HepG2 (cell line): ENCODE measurements around the gene ALB. TPM values are rescaled to one million over a fixed set of nuclear protein-coding genes. Genes with fewer than 3 reads are reported as not detected.

Source experiments
- BRCA1 ChIP-seq: sonication (generic); formaldehyde crosslinking; IDR thresholded peaks from 2 replicates; pipeline ENCODE4 v1.4.0; 2020; ENCODE audit warnings: missing genetic modification reagents
- CCAR2 ChIP-seq: fragments of 200-400 bp; formaldehyde crosslinking; optimal IDR thresholded peaks from 2 replicates; pipeline ENCODE3; 2018; ENCODE audit warnings: low read depth, mild to moderate bottlenecking, low read length, moderate library complexity
- EP300 ChIP-seq, 3 experiments: sonication (generic) in 1 of 3; formaldehyde crosslinking in 1 of 3; IDR thresholded peaks; 2 replicates each; pipeline versions ENCODE4 v1.5.1 to v1.6.1; 2011 to 2020; ENCODE audit warnings: low read depth in 2 of 3, low read length in 2 of 3, borderline replicate concordance in 1 of 3, improper control_type of control experiment in 1 of 3, mild to moderate bottlenecking in 1 of 3, missing genetic modification reagents in 1 of 3, moderate library complexity in 1 of 3
- JARID2 ChIP-seq: sonication (generic); formaldehyde crosslinking; IDR thresholded peaks from 2 replicates; pipeline ENCODE4 v1.8.1; 2023; ENCODE audit warnings: missing genetic modification reagents, inconsistent platforms; ENCODE audit not compliant: insufficient replicate concordance
- MAFG ChIP-seq: sonication (generic); formaldehyde crosslinking; IDR thresholded peaks from 2 replicates; pipeline ENCODE4 v1.5.1; 2020; ENCODE audit warnings: mild to moderate bottlenecking, missing genetic modification reagents
- MAX ChIP-seq: IDR thresholded peaks from 2 replicates; pipeline ENCODE4 v1.6.1; 2012; ENCODE audit warnings: inconsistent platforms
- MLLT10 ChIP-seq: sonication (generic); formaldehyde crosslinking; IDR thresholded peaks from 2 replicates; pipeline ENCODE4 v1.4.0; 2020; ENCODE audit warnings: missing genetic modification reagents
- NCOA2 ChIP-seq: sonication (generic); formaldehyde crosslinking; IDR thresholded peaks from 2 replicates; pipeline ENCODE4 v1.8.0; 2022; ENCODE audit warnings: inconsistent platforms
- PHF8 ChIP-seq: sonication (generic); formaldehyde crosslinking; IDR thresholded peaks from 2 replicates; pipeline ENCODE4 v1.5.0; 2020; ENCODE audit warnings: missing genetic modification reagents
- PPARG ChIP-seq: conservative IDR thresholded peaks from 2 replicates; pipeline ENCODE4 v1.6.1; 2016; ENCODE audit warnings: missing biosample characterization, missing genetic modification reagents
- SALL1 ChIP-seq: sonication (generic); formaldehyde crosslinking; IDR thresholded peaks from 2 replicates; pipeline ENCODE4 v1.8.0; 2022; ENCODE audit warnings: mild to moderate bottlenecking, missing genetic modification reagents
- SMARCE1 ChIP-seq: fragments of 450-650 bp; IDR thresholded peaks from 2 replicates; pipeline ENCODE4 v1.6.1; 2017; ENCODE audit warnings: borderline replicate concordance
- SMYD3 ChIP-seq: sonication (generic); formaldehyde crosslinking; IDR thresholded peaks from 2 replicates; pipeline ENCODE4 v1.8.1; 2023; ENCODE audit warnings: mild to moderate bottlenecking, missing genetic modification reagents
- TP53 ChIP-seq: sonication (generic); formaldehyde crosslinking; conservative IDR thresholded peaks from 2 replicates; pipeline ENCODE4 v1.4.0; 2020; ENCODE audit warnings: missing genetic modification reagents
- TRAFD1 ChIP-seq: sonication (generic); formaldehyde crosslinking; IDR thresholded peaks from 2 replicates; pipeline ENCODE4 v1.5.1; 2020; ENCODE audit warnings: missing genetic modification reagents, mild to moderate bottlenecking, borderline replicate concordance
- YEATS4 ChIP-seq: sonication (generic); formaldehyde crosslinking; IDR thresholded peaks from 2 replicates; pipeline ENCODE4 v1.4.0; 2020; ENCODE audit warnings: missing genetic modification reagents, borderline replicate concordance
- ZNF263 ChIP-seq: sonication (generic); formaldehyde crosslinking; IDR thresholded peaks from 2 replicates; pipeline ENCODE4 v1.4.0; 2020; ENCODE audit warnings: missing genetic modification reagents
- ZNF292 ChIP-seq: sonication (generic); formaldehyde crosslinking; IDR thresholded peaks from 2 replicates; pipeline ENCODE4 v1.8.1; 2022; ENCODE audit warnings: mild to moderate bottlenecking, low read depth, missing genetic modification reagents, borderline replicate concordance
- ZNF556 ChIP-seq: sonication (generic); formaldehyde crosslinking; IDR thresholded peaks from 2 replicates; pipeline ENCODE4 v1.4.0; 2020; ENCODE audit warnings: mild to moderate bottlenecking, missing genetic modification reagents, borderline replicate concordance
- ZNF670 ChIP-seq: sonication (generic); formaldehyde crosslinking; IDR thresholded peaks from 2 replicates; pipeline ENCODE4 v1.8.0; 2022; ENCODE audit warnings: mild to moderate bottlenecking, missing genetic modification reagents, borderline replicate concordance
- ZNF709 ChIP-seq: sonication (generic); formaldehyde crosslinking; IDR thresholded peaks from 2 replicates; pipeline ENCODE4 v1.5.0; 2020; ENCODE audit warnings: mild to moderate bottlenecking, missing genetic modification reagents
- polyA plus RNA-seq, 8 experiments: library from polyadenylated mRNA; depleted of rRNA in 3 of 8; stranded (reverse) in 7 of 8; unstranded in 1 of 8; fragments of >200 nt; fragmentation: Illumina TruSeq in 4 of 8; extraction: Trizol in 4 of 8; gene quantifications; 2 replicates each; pipeline versions ENCODE4 v1.2.1 to v1.2.3, GENCODE V29; 2011 to 2016; ENCODE audit warnings: low read depth in 4 of 8, missing spikeins in 1 of 8, mixed read lengths in 1 of 8; ENCODE audit not compliant: insufficient read depth in 1 of 8
- total RNA-seq, 5 experiments: library from RNA; depleted of rRNA; stranded (reverse); fragments of >200 nt; fragmentation: Illumina TruSeq; extraction: Trizol; gene quantifications; 2 replicates each; pipeline ENCODE4 v1.2.3, GENCODE V29; 2016; ENCODE audit warnings: low read depth in 1 of 5
- TF ChIP-seq, protein P1 (sequence below): sonication (generic); formaldehyde crosslinking; IDR thresholded peaks from 2 replicates; pipeline ENCODE4 v1.9.0; 2022; ENCODE audit warnings: low read depth, missing genetic modification reagents
- TF ChIP-seq, protein P2 (sequence below): sonication (generic); formaldehyde crosslinking; IDR thresholded peaks from 2 replicates; pipeline ENCODE4 v1.4.0; 2020; ENCODE audit warnings: missing genetic modification reagents
- TF ChIP-seq, protein P3 (sequence below): sonication (generic); formaldehyde crosslinking; IDR thresholded peaks from 2 replicates; pipeline ENCODE4 v1.8.0; 2022; ENCODE audit warnings: mild to moderate bottlenecking, missing genetic modification reagents, borderline replicate concordance

The ALB gene
- total and polyA plus RNA-seq, 2 of the 13 experiments (the other 11 are each of a cell fraction or from before 2014, with no cell fraction given) = 22,259 to 22,625 TPM

- TF ChIP-seq TRAFD1 (no peak), MAFG (CRISPR knock-in tag) (no peak), EP300 (IDR thresholded peaks at IDR 0.05; ENCODE audit: low read depth in 2 of 2, low read length in 2 of 2) (no peak), EP300 (CRISPR knock-in tag; IDR thresholded peaks at IDR 0.05; ENCODE audit: borderline replicate concordance) (no peak), JARID2 (no peak), YEATS4 (CRISPR knock-in tag) (no peak), MAX (peak; percentile 19; the same call in 1 of the 2 replicates), CCAR2 (no peak), NCOA2 (CRISPR knock-in tag) (no peak), PPARG (CRISPR knock-in tag) (no peak), TP53 (no peak), BRCA1 (CRISPR knock-in tag) (no peak), ZNF670 (no peak), SMYD3 (CRISPR knock-in tag) (0 out of 2 replicates have a peak, but pooled peaks have one; percentile 8), SALL1 (CRISPR knock-in tag) (peak; percentile 78), ZNF556 (CRISPR knock-in tag) (0 out of 2 replicates have a peak, but pooled peaks have one; percentile 13), SMARCE1 (no peak), ZNF263 (CRISPR knock-in tag) (no peak), ZNF709 (CRISPR knock-in tag) (no peak), ZNF292 (no peak), PHF8 (no peak), MLLT10 (CRISPR knock-in tag) (no peak)
- TF ChIP-seq, protein P1, sequence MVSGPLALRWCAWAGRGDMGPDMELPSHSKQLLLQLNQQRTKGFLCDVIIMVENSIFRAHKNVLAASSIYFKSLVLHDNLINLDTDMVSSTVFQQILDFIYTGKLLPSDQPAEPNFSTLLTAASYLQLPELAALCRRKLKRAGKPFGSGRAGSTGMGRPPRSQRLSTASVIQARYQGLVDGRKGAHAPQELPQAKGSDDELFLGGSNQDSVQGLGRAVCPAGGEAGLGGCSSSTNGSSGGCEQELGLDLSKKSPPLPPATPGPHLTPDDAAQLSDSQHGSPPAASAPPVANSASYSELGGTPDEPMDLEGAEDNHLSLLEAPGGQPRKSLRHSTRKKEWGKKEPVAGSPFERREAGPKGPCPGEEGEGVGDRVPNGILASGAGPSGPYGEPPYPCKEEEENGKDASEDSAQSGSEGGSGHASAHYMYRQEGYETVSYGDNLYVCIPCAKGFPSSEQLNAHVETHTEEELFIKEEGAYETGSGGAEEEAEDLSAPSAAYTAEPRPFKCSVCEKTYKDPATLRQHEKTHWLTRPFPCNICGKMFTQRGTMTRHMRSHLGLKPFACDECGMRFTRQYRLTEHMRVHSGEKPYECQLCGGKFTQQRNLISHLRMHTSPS = no peak
- TF ChIP-seq, protein P2, sequence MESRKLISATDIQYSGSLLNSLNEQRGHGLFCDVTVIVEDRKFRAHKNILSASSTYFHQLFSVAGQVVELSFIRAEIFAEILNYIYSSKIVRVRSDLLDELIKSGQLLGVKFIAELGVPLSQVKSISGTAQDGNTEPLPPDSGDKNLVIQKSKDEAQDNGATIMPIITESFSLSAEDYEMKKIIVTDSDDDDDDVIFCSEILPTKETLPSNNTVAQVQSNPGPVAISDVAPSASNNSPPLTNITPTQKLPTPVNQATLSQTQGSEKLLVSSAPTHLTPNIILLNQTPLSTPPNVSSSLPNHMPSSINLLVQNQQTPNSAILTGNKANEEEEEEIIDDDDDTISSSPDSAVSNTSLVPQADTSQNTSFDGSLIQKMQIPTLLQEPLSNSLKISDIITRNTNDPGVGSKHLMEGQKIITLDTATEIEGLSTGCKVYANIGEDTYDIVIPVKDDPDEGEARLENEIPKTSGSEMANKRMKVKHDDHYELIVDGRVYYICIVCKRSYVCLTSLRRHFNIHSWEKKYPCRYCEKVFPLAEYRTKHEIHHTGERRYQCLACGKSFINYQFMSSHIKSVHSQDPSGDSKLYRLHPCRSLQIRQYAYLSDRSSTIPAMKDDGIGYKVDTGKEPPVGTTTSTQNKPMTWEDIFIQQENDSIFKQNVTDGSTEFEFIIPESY (CRISPR knock-in tag) = 0 out of 2 replicates have a peak, but pooled peaks have one; percentile 9
- TF ChIP-seq, protein P3, sequence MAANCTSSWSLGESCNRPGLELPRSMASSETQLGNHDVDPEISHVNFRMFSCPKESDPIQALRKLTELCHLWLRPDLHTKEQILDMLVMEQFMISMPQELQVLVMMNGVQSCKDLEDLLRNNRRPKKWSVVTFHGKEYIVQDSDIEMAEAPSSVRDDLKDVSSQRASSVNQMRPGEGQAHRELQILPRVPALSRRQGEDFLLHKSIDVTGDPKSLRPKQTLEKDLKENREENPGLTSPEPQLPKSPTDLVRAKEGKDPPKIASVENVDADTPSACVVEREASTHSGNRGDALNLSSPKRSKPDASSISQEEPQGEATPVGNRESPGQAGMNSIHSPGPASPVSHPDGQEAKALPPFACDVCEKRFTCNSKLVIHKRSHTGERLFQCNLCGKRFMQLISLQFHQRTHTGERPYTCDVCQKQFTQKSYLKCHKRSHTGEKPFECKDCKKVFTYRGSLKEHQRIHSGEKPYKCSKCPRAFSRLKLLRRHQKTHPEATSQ (CRISPR knock-in tag) = no peak
Observed at GRCh38 chr4:73450398-73451004, 46.4 kb downstream of the ALB start (continued).
